Endodermal cell (in vitro differentiated cells): ENCODE data around the gene COX20. TPM values are rescaled to one million over a fixed set of nuclear protein-coding genes. Genes with fewer than 3 reads are reported as not detected.

ENCODE experiments used
- DNase-seq: peaks from one replicate; pipeline ENCODE4 v3.0.0-alpha.2; 2017
- H3K27ac ChIP-seq: 2 replicates; pipeline ENCODE4 v1.5.1; 2013; ENCODE audit warnings: mild to moderate bottlenecking, low read depth, low read length, moderate library complexity
- H3K27me3 ChIP-seq: 2 replicates; pipeline ENCODE4 v1.6.1; 2013; ENCODE audit warnings: mild to moderate bottlenecking, low read length, moderate library complexity; ENCODE audit not compliant: insufficient read depth, control insufficient read depth, poor library complexity, severe bottlenecking
- H3K36me3 ChIP-seq: 2 replicates; pipeline ENCODE4 v1.7.0; 2013; ENCODE audit warnings: mild to moderate bottlenecking, low read length, moderate library complexity; ENCODE audit not compliant: control insufficient read depth, insufficient read depth
- H3K4me1 ChIP-seq: one replicate; pipeline ENCODE4 v1.7.0; 2013; ENCODE audit warnings: low read length; ENCODE audit not compliant: control insufficient read depth, insufficient read depth
- H3K4me3 ChIP-seq: 2 replicates; pipeline ENCODE4 v1.5.1; 2013; ENCODE audit warnings: mild to moderate bottlenecking, low read length, moderate library complexity
- H3K9ac ChIP-seq: 2 replicates; pipeline ENCODE4 v1.6.1; 2013; ENCODE audit warnings: mild to moderate bottlenecking, low read length, moderate library complexity; ENCODE audit not compliant: poor library complexity, severe bottlenecking; ENCODE audit errors: extremely low read depth
- H3K9me3 ChIP-seq: 2 replicates; pipeline ENCODE4 v1.6.1; 2013; ENCODE audit warnings: mild to moderate bottlenecking, low read length, moderate library complexity; ENCODE audit not compliant: control insufficient read depth
- H3K27ac Mint-ChIP-seq: 2 replicates; pipeline ENCODE4 v1.8.0; 2020; ENCODE audit warnings: mixed read lengths
- H3K27me3 Mint-ChIP-seq: 2 replicates; pipeline ENCODE4 v1.8.0; 2021; ENCODE audit warnings: mild to moderate bottlenecking, mixed read lengths; ENCODE audit not compliant: insufficient read depth
- H3K36me3 Mint-ChIP-seq: 2 replicates; pipeline ENCODE4 v1.8.0; 2020; ENCODE audit warnings: low read depth, mixed read lengths
- H3K4me1 Mint-ChIP-seq: 2 replicates; pipeline ENCODE4 v1.8.0; 2020; ENCODE audit warnings: mixed read lengths
- H3K4me3 Mint-ChIP-seq: 2 replicates; pipeline ENCODE4 v1.8.0; 2020; ENCODE audit warnings: mild to moderate bottlenecking, moderate library complexity, mixed read lengths
- H3K9me3 Mint-ChIP-seq: 2 replicates; pipeline ENCODE4 v1.8.0; 2020; ENCODE audit warnings: mild to moderate bottlenecking, mixed read lengths
- WGBS, 2 experiments: methylation state at CpG; one replicate each; pipeline versions ENCODE4 v1.1.5 to v1.1.7; 2013; ENCODE audit warnings: missing lambda C conversion rate in 2 of 2, mixed read lengths in 1 of 2; ENCODE audit not compliant: insufficient coverage in 1 of 2, insufficient read length in 1 of 2; 5-methylcytosine and 5-hydroxymethylcytosine counted together
- total RNA-seq, 2 donors: library from RNA; stranded (reverse); fragmentation: NEBNext Ultra II Directional in 1 of 2; extraction: Animal tissue kit (Norgen Biotek cat#: 25700) in 1 of 2; gene quantifications; 2 replicates in 1 of 2; 3 replicates in 1 of 2; pipeline ENCODE4 v1.2.1, GENCODE V29; 2021
- TF ChIP-seq, protein P1 (sequence below): fragments of 200-600 bp; sonication (generic); conservative IDR thresholded peaks from 2 replicates; pipeline ENCODE4 v1.5.0; 2021; ENCODE audit warnings: antibody characterized with exemption, mild to moderate bottlenecking

COX20 gene
- total RNA-seq, 2 donors from 2014 or later, result 19.5 to 23.4 TPM

DNA sequence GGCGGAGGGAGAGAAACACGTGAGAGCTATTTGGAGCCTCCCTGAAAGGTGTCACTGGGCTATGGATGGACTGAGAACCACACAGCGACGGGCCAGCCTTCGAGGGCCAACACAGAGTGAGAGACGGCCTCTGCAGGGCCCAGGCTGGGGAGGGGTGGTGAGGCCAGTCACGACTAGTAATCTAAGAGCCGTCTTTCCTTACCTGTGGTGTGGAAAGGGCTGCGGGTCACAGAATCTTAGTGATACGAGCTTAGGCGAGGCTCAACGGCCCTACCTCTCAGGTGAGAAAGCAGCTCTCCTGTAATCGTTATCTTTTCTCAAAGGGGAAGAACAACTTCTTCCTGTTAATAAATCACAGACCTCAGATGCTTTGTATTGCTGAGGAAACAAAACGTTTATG is 33.4 kb upstream of the COX20 start:
- Mint-ChIP-seq H3K4me1 (peaks cover 9% of the 10 kb centered on the region), H3K9me3 (no peaks in the 10 kb centered on the region), H3K36me3 (no peaks in the 10 kb centered on the region), H3K4me3 (no peak overlapping the region), H3K27me3 (no peaks in the 10 kb centered on the region), H3K27ac (peak overlapping the region; percentile 39)
- no peak overlapping the region for H3K27ac ChIP-seq
- no peaks in the 10 kb centered on the region for H3K9me3 ChIP-seq
- TF ChIP-seq, protein P1, sequence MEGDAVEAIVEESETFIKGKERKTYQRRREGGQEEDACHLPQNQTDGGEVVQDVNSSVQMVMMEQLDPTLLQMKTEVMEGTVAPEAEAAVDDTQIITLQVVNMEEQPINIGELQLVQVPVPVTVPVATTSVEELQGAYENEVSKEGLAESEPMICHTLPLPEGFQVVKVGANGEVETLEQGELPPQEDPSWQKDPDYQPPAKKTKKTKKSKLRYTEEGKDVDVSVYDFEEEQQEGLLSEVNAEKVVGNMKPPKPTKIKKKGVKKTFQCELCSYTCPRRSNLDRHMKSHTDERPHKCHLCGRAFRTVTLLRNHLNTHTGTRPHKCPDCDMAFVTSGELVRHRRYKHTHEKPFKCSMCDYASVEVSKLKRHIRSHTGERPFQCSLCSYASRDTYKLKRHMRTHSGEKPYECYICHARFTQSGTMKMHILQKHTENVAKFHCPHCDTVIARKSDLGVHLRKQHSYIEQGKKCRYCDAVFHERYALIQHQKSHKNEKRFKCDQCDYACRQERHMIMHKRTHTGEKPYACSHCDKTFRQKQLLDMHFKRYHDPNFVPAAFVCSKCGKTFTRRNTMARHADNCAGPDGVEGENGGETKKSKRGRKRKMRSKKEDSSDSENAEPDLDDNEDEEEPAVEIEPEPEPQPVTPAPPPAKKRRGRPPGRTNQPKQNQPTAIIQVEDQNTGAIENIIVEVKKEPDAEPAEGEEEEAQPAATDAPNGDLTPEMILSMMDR, result no peak
- DNase-seq, result peak; percentile 52
- no peaks in the 10 kb centered on the region for H3K27me3 ChIP-seq
- WGBS, 2 experiments, result 71 to 82% methylated on average over 6 to 14 of the region's 14 CpGs
- no peak overlapping the region for H3K9ac ChIP-seq
- H3K4me1 ChIP-seq, result no peaks in the 10 kb centered on the region
- no peaks in the 10 kb centered on the region for H3K36me3 ChIP-seq
- H3K4me3 ChIP-seq, result no peak overlapping the region

DNA sequence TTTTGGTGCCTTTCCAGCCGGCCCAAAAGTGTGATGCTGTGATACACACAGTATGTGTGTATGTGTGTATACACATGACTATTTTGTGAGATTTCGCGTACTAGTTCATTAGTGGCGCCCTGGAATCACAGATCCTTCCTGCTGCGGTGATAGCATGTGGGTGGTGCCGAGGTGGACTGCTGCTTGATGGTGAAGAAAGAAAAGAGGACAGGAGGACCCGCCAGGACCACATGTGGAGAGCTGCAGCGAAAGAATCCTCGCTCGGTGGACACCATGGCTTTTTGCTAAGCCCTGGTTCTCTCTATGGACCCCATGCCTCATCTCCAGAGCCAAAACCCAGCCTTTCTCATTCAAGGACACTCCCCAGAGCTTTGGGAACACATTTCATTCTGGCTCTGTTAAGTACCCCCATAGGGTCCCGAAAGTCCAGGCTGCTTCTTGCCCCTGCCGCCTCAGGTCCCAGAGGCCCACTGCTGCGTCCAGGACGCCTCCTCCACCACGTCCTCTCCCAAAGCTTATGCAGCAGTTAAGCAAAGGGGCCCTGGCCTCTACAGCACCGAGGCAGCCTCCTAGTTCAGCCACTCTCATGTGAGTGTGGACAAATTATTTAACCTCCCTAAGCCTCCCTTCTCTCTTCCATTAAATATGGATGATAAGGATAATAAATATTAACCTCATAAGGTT is 32.8 kb upstream of the COX20 start:
- Mint-ChIP-seq H3K4me1 (peaks cover 9% of the 10 kb centered on the region), H3K4me3 (no peak overlapping the region), H3K27ac (no peak overlapping the region), H3K36me3 (no peaks in the 10 kb centered on the region), H3K27me3 (no peaks in the 10 kb centered on the region), H3K9me3 (no peaks in the 10 kb centered on the region)
- Histone ChIP-seq H3K9me3 (no peaks in the 10 kb centered on the region), H3K4me1 (no peaks in the 10 kb centered on the region), H3K27ac (no peak overlapping the region), H3K36me3 (no peaks in the 10 kb centered on the region), H3K4me3 (no peak overlapping the region), H3K27me3 (no peaks in the 10 kb centered on the region), H3K9ac (no peak overlapping the region)
- TF ChIP-seq, protein P1, result no peak
- 92 to 94% methylated on average over 13 to 16 of the region's 16 CpGs for WGBS, 2 experiments
- peak; percentile 38 for DNase-seq

DNA sequence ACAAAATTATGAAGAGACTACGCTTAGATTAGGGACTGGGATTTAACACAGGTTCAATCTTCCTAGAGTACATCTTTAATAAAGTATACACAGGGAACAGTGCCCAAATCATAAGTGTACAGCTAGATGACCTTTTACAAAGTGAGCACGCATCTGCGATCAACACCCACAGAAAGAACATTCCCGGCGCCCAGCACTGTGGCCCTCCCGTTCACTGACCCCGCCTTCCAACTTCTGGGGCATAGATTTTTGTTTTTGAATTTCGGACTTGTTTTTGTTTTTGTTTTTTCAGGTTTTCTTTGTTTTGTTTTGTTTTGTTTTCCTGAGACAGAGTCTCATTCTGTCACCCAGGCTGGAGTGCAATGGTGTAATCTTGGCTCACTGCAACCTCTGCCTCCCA is 30.6 kb upstream of the COX20 start:
- WGBS, 2 experiments, result 90 to 92% methylated on average over 3 to 8 of the region's 8 CpGs
- no peak overlapping the region for H3K4me3 Mint-ChIP-seq
- H3K4me3 ChIP-seq, result no peak overlapping the region
- H3K9me3 ChIP-seq, result no peaks in the 10 kb centered on the region
- DNase-seq, result peak; percentile 11
- H3K27ac ChIP-seq, result no peak overlapping the region
- H3K9me3 Mint-ChIP-seq, result no peaks in the 10 kb centered on the region
- H3K9ac ChIP-seq, result no peak overlapping the region
- no peaks in the 10 kb centered on the region for H3K27me3 ChIP-seq
- no peak overlapping the region for H3K27ac Mint-ChIP-seq
- H3K36me3 ChIP-seq, result no peaks in the 10 kb centered on the region
- H3K27me3 Mint-ChIP-seq, result no peaks in the 10 kb centered on the region
- no peaks in the 10 kb centered on the region for H3K4me1 ChIP-seq
- H3K4me1 Mint-ChIP-seq, result peaks cover 9% of the 10 kb centered on the region
- TF ChIP-seq, protein P1, result no peak
- no peaks in the 10 kb centered on the region for H3K36me3 Mint-ChIP-seq
